IMR-90 (cell line): ENCODE results near the gene SPNS1. TPM values are rescaled to one million over a fixed set of nuclear protein-coding genes. Genes with fewer than 3 reads are reported as not detected.

Experiments
- ATAC-seq: fragments of 200-7000 bp; cut with Tn5 transposase; 2 replicates; pipeline ENCODE4 v1.9.1; 2020; ENCODE audit warnings: low read depth, mild to moderate bottlenecking, moderate library complexity
- BruUV-seq: library from RNA; stranded (reverse); fragments of 400-500 nt; replicated peaks from 2 replicates; lab custom pipeline; 2021; lab: Mats Ljungman, UMichigan
- CTCF ChIA-PET: fragments of 300-600 bp; formaldehyde crosslinking; extraction: SDS; loops from one replicate; lab custom pipeline; 2021; ENCODE audit warnings: antibody characterized with exemption; lab: Yijun Ruan, JAX
- POLR2A ChIA-PET: fragments of 300-600 bp; sonication (Branson Sonifier 250); formaldehyde crosslinking; loops from one replicate; lab custom pipeline; 2022; ENCODE audit warnings: antibody characterized with exemption; ENCODE audit not compliant: unreplicated experiment; lab: Charles Lee
- DNase-seq: peaks from one replicate; pipeline ENCODE4 v3.0.0; 2013
- H2AFZ ChIP-seq: replicated peaks from 2 replicates; pipeline ENCODE3; 2013; ENCODE audit warnings: low read length, mild to moderate bottlenecking; ENCODE audit not compliant: poor library complexity
- H2AK5ac ChIP-seq: 2 replicates; pipeline ENCODE4 v1.6.1; 2013; ENCODE audit warnings: low read depth, low read length, inconsistent platforms
- H2AK9ac ChIP-seq: replicated peaks from 2 replicates; pipeline ENCODE3; 2013; ENCODE audit warnings: mild to moderate bottlenecking, low read depth, low read length, moderate library complexity; ENCODE audit not compliant: poor library complexity
- H2BK120ac ChIP-seq: 2 replicates; pipeline ENCODE4 v1.6.1; 2013; ENCODE audit warnings: low read depth, low read length, inconsistent platforms
- H2BK15ac ChIP-seq: 3 replicates; pipeline ENCODE4 v1.6.1; 2013; ENCODE audit warnings: low read depth, low read length, inconsistent platforms
- H2BK20ac ChIP-seq: 2 replicates; pipeline ENCODE4 v1.6.1; 2013; ENCODE audit warnings: low read depth, mild to moderate bottlenecking, inconsistent platforms, low read length, moderate library complexity
- H2BK5ac ChIP-seq: 2 replicates; pipeline ENCODE4 v1.6.1; 2013; ENCODE audit warnings: mild to moderate bottlenecking, low read depth, low read length, inconsistent platforms; ENCODE audit not compliant: poor library complexity, severe bottlenecking
- H3K14ac ChIP-seq: replicated peaks from 2 replicates; pipeline ENCODE4 v1.6.1; 2013; ENCODE audit warnings: low read depth, low read length, inconsistent platforms
- H3K18ac ChIP-seq: 2 replicates; pipeline ENCODE4 v1.6.1; 2013; ENCODE audit warnings: low read depth, low read length, control low read depth
- H3K23ac ChIP-seq: 2 replicates; pipeline ENCODE4 v1.6.1; 2013; ENCODE audit warnings: low read depth, low read length, inconsistent platforms
- H3K27ac ChIP-seq: 2 replicates; pipeline ENCODE4 v1.5.1; 2013; ENCODE audit warnings: mild to moderate bottlenecking, control low read depth, low read length; ENCODE audit not compliant: insufficient read depth
- H3K27me3 ChIP-seq: 2 replicates; pipeline ENCODE4 v1.6.1; 2013; ENCODE audit warnings: low read length; ENCODE audit not compliant: control insufficient read depth, insufficient read depth
- H3K36me3 ChIP-seq: 2 replicates; pipeline ENCODE4 v1.6.1; 2013; ENCODE audit warnings: low read length, mixed read lengths; ENCODE audit not compliant: control insufficient read depth, insufficient read depth
- H3K4ac ChIP-seq: 2 replicates; pipeline ENCODE4 v1.6.1; 2013; ENCODE audit warnings: low read depth, low read length, inconsistent platforms
- H3K4me1 ChIP-seq: 2 replicates; pipeline ENCODE4 v1.6.1; 2013; ENCODE audit warnings: low read length, mixed read lengths; ENCODE audit not compliant: control insufficient read depth, insufficient read depth
- H3K4me2 ChIP-seq: 2 replicates; pipeline ENCODE4 v1.6.1; 2013; ENCODE audit warnings: low read depth, mild to moderate bottlenecking, control low read depth, low read length, moderate library complexity
- H3K4me3 ChIP-seq: 2 replicates; pipeline ENCODE4 v1.5.1; 2013; ENCODE audit warnings: low read depth, mild to moderate bottlenecking, control low read depth, low read length, moderate library complexity; ENCODE audit not compliant: insufficient read depth
- H3K56ac ChIP-seq: 2 replicates; pipeline ENCODE4 v1.6.1; 2013; ENCODE audit warnings: low read length, inconsistent platforms; ENCODE audit not compliant: insufficient read depth; ENCODE audit errors: extremely low read depth
- H3K79me1 ChIP-seq, 2 experiments: 2 replicates each; pipeline ENCODE4 v1.6.1; 2013; ENCODE audit warnings: low read length in 2 of 2, inconsistent platforms in 1 of 2, low read depth in 1 of 2
- H3K9ac ChIP-seq: 2 replicates; pipeline ENCODE4 v1.6.1; 2013; ENCODE audit warnings: low read depth, low read length, control low read depth
- H3K9me1 ChIP-seq: 2 replicates; pipeline ENCODE4 v1.6.1; 2013; ENCODE audit warnings: low read length, inconsistent platforms; ENCODE audit not compliant: insufficient read depth
- H3K9me3 ChIP-seq: 2 replicates; pipeline ENCODE4 v1.6.1; 2013; ENCODE audit warnings: low read length; ENCODE audit not compliant: control insufficient read depth, insufficient read depth
- H4K20me1 ChIP-seq: 2 replicates; pipeline ENCODE4 v1.6.1; 2013; ENCODE audit warnings: low read length, inconsistent platforms; ENCODE audit not compliant: insufficient read depth
- H4K5ac ChIP-seq: 2 replicates; pipeline ENCODE4 v1.6.1; 2013; ENCODE audit warnings: mild to moderate bottlenecking, low read depth, low read length, control low read depth
- H4K8ac ChIP-seq, 2 experiments: 2 replicates each; pipeline ENCODE4 v1.6.1; 2013; ENCODE audit warnings: low read depth in 2 of 2, low read length in 2 of 2, control low read depth in 1 of 2, inconsistent platforms in 1 of 2
- H4K91ac ChIP-seq: 2 replicates; pipeline ENCODE4 v1.6.1; 2013; ENCODE audit warnings: low read depth, low read length, inconsistent platforms; ENCODE audit not compliant: insufficient read depth
- BHLHE40 ChIP-seq: fragments of 150-350 bp; IDR thresholded peaks from 2 replicates; pipeline ENCODE4 v1.6.1; 2016; ENCODE audit warnings: mild to moderate bottlenecking, low read depth, low read length
- CEBPB ChIP-seq: IDR thresholded peaks from 2 replicates; pipeline ENCODE4 v1.6.1; 2012; ENCODE audit warnings: low read depth, low read length, improper control_type of control experiment
- MAFK ChIP-seq: IDR thresholded peaks from 2 replicates; pipeline ENCODE4 v1.6.1; 2012; ENCODE audit warnings: low read depth, low read length, improper control_type of control experiment
- MAZ ChIP-seq: IDR thresholded peaks from 2 replicates; pipeline ENCODE4 v1.6.1; 2012; ENCODE audit warnings: low read depth, mild to moderate bottlenecking, low read length, improper control_type of control experiment, moderate library complexity, borderline replicate concordance
- MXI1 ChIP-seq: IDR thresholded peaks from 2 replicates; pipeline ENCODE4 v1.6.1; 2012; ENCODE audit warnings: low read depth, mild to moderate bottlenecking, low read length, moderate library complexity, borderline replicate concordance
- POLR2A ChIP-seq: IDR thresholded peaks from 2 replicates; pipeline ENCODE4 v1.6.1; 2012; ENCODE audit warnings: mild to moderate bottlenecking, low read depth, low read length
- RAD21 ChIP-seq: IDR thresholded peaks from 2 replicates; pipeline ENCODE4 v1.6.1; 2012; ENCODE audit warnings: low read length, improper control_type of control experiment
- RCOR1 ChIP-seq: IDR thresholded peaks from 2 replicates; pipeline ENCODE4 v1.6.1; 2012; ENCODE audit warnings: mild to moderate bottlenecking, low read length, improper control_type of control experiment; ENCODE audit not compliant: insufficient replicate concordance
- RFX5 ChIP-seq: IDR thresholded peaks from 2 replicates; pipeline ENCODE4 v1.8.0; 2012; ENCODE audit warnings: low read depth, mild to moderate bottlenecking, low read length, moderate library complexity
- SMC3 ChIP-seq: fragments of 150-350 bp; IDR thresholded peaks from 2 replicates; pipeline ENCODE4 v1.6.1; 2016; ENCODE audit warnings: low read depth, mild to moderate bottlenecking, antibody characterized with exemption, low read length, moderate library complexity
- WGBS, 2 experiments: methylation state at CpG; one replicate each; pipeline versions ENCODE4 v1.1.5 to v1.1.7; 2013; ENCODE audit warnings: missing lambda C conversion rate in 2 of 2; ENCODE audit not compliant: insufficient read length in 1 of 2; ENCODE audit errors: extremely low coverage in 2 of 2; 5-methylcytosine and 5-hydroxymethylcytosine counted together
- dilution Hi-C: fragments of 300-500 bp; cut with HindIII; formaldehyde crosslinking; loops from one replicate; pipeline ENCODE4 v1.14.3; 2018; ENCODE audit warnings: low sequenced_read_pairs; ENCODE audit not compliant: unreplicated experiment
- in situ Hi-C: fragments of 300-500 bp; cut with MboI; formaldehyde crosslinking; loops from 3 replicates; pipeline ENCODE4 v1.14.3; 2019; ENCODE audit warnings: low sequenced_read_pairs, inconsistent platforms, mixed read lengths
- intact Hi-C: fragments of 100-400 bp; cut with micrococcal nuclease; formaldehyde crosslinking; loops from 2 replicates; pipeline ENCODE4 v1.10.0; 2022
- polyA plus RNA-seq, 3 experiments: library from polyadenylated mRNA; depleted of rRNA; stranded (reverse); fragments of >200 nt; gene quantifications; 2 replicates each; pipeline ENCODE4 v1.2.3, GENCODE V29; 2012; ENCODE audit warnings: low replicate concordance in 1 of 3
- total RNA-seq: library from RNA; depleted of rRNA; stranded (reverse); fragments of >200 nt; gene quantifications from 2 replicates; pipeline ENCODE4 v1.2.3, GENCODE V29; 2012
- TF ChIP-seq, protein P1 (sequence below): fragments of 150-350 bp; IDR thresholded peaks from 2 replicates; pipeline ENCODE4 v1.6.1; 2017; ENCODE audit warnings: mild to moderate bottlenecking, antibody characterized with exemption, low read length, low read depth
- TF ChIP-seq, protein P2 (sequence below): conservative IDR thresholded peaks from 2 replicates; pipeline ENCODE4 v1.5.1; 2012; ENCODE audit warnings: mild to moderate bottlenecking, low read depth, low read length, improper control_type of control experiment
- TF ChIP-seq, protein P3 (sequence below): fragments of 150-350 bp; IDR thresholded peaks from 2 replicates; pipeline ENCODE4 v1.6.1; 2016; ENCODE audit warnings: low read depth, mild to moderate bottlenecking, low read length, moderate library complexity, borderline replicate concordance

Gene SPNS1
- total and polyA plus RNA-seq, 2 of the 4 experiments (the other 2 are of a cell fraction) = 4.7 to 37.3 TPM

DNA sequence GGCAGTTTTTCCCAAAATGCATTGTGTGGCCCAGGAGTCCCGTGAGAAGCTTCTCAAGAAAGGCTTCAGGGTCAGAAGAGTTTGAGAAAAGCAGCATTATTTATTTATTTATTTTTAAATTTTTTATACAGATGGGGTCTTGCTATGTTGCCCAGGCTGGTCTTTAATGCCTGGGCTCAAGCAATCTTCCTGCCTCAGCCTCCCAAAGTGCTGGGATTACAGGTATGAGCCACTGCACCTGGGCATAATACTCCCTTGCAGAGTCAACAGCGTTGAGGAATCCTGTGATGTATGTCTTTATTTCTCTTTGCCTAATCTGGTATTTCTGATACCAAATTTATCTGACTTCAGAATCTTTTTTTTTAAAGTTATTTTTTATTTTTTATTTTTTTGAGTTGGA lies 25.4 kb downstream of the SPNS1 start:
- Histone ChIP-seq H3K36me3 (no peaks in the 10 kb centered on the region), H2AFZ (no peak overlapping the region), H3K9me1 (0 out of 2 replicates have a peak, but pooled peaks cover 2% of the 10 kb centered on the region), H3K79me1 (no peaks in the 10 kb centered on the region), H3K4me2 (no peak overlapping the region), H3K4me3 (no peak overlapping the region), H2BK120ac (no peak overlapping the region), H4K8ac (no peak overlapping the region), H3K27me3 (peaks cover 4% of the 10 kb centered on the region), H2BK20ac (no peak overlapping the region), H3K27ac (no peak overlapping the region), H4K20me1 (no peaks in the 10 kb centered on the region), H3K56ac (no peak overlapping the region), H3K4ac (no peak overlapping the region), H2AK5ac (no peak overlapping the region), H3K4me1 (no peaks in the 10 kb centered on the region), H3K23ac (no peak overlapping the region), H3K14ac (no peak overlapping the region), H3K9ac (no peak overlapping the region), H2BK5ac (no peak overlapping the region), H4K91ac (no peak overlapping the region), H2AK9ac (no peak overlapping the region), H4K5ac (no peak overlapping the region), H3K9me3 (no peaks in the 10 kb centered on the region), H3K18ac (no peak overlapping the region), H2BK15ac (no peak overlapping the region)
- no peak for DNase-seq
- CTCF ChIA-PET = no interaction called here
- TF ChIP-seq CEBPB (no peak), SMC3 (no peak), RAD21 (no peak), MAFK (no peak), RCOR1 (no peak), BHLHE40 (no peak), MAZ (no peak), POLR2A (no peak), MXI1 (no peak), RFX5 (no peak)
- TF ChIP-seq, protein P1, sequence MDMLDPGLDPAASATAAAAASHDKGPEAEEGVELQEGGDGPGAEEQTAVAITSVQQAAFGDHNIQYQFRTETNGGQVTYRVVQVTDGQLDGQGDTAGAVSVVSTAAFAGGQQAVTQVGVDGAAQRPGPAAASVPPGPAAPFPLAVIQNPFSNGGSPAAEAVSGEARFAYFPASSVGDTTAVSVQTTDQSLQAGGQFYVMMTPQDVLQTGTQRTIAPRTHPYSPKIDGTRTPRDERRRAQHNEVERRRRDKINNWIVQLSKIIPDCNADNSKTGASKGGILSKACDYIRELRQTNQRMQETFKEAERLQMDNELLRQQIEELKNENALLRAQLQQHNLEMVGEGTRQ = no peak
- TF ChIP-seq, protein P2, sequence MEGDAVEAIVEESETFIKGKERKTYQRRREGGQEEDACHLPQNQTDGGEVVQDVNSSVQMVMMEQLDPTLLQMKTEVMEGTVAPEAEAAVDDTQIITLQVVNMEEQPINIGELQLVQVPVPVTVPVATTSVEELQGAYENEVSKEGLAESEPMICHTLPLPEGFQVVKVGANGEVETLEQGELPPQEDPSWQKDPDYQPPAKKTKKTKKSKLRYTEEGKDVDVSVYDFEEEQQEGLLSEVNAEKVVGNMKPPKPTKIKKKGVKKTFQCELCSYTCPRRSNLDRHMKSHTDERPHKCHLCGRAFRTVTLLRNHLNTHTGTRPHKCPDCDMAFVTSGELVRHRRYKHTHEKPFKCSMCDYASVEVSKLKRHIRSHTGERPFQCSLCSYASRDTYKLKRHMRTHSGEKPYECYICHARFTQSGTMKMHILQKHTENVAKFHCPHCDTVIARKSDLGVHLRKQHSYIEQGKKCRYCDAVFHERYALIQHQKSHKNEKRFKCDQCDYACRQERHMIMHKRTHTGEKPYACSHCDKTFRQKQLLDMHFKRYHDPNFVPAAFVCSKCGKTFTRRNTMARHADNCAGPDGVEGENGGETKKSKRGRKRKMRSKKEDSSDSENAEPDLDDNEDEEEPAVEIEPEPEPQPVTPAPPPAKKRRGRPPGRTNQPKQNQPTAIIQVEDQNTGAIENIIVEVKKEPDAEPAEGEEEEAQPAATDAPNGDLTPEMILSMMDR = no peak
- TF ChIP-seq, protein P3, sequence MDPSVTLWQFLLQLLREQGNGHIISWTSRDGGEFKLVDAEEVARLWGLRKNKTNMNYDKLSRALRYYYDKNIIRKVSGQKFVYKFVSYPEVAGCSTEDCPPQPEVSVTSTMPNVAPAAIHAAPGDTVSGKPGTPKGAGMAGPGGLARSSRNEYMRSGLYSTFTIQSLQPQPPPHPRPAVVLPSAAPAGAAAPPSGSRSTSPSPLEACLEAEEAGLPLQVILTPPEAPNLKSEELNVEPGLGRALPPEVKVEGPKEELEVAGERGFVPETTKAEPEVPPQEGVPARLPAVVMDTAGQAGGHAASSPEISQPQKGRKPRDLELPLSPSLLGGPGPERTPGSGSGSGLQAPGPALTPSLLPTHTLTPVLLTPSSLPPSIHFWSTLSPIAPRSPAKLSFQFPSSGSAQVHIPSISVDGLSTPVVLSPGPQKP = no peak
- no TSS peak for BruUV-seq
- POLR2A ChIA-PET = no interaction called here
- no peak for ATAC-seq
- in situ Hi-C loops (no loop called here), intact Hi-C loops (no loop called here), dilution Hi-C loops (no loop called here)
- no CpG with 5 or more reads among the region's 2 CpGs for WGBS, 2 experiments
